Stimulated activated CD4-positive, alpha-beta T cell treated with anti-CD3 and anti-CD28 coated beads, Interleukin-1b, Interleukin-23, amount 100 ng/mL, for 1 hour (primary cell): Measurements from ENCODE around the gene NRCAM.

ENCODE experiments used
- DNase-seq, 2 donors: peaks; one replicate each; pipeline ENCODE4 v3.0.0-alpha.2; 2020; ENCODE audit warnings: low read depth in 2 of 2

Gene NRCAM

GRCh38 chr7:108129018-108129965 lies 326.9 kb downstream of the NRCAM start:
- DNase-seq = no peak

- DNase-seq = no peak
Observed at GRCh38 chr7:108128514-108128913, 327.7 kb downstream of the NRCAM start.

GRCh38 chr7:108127461-108127860 lies 328.8 kb downstream of the NRCAM start:
- no peak for DNase-seq

GRCh38 chr7:108124820-108125219 lies 331.4 kb downstream of the NRCAM start:
- DNase-seq = no peak

- no peak for DNase-seq
Observed at GRCh38 chr7:108122181-108122580, 334.1 kb downstream of the NRCAM start.

- no peak for DNase-seq
Observed at GRCh38 chr7:108120933-108121332, 335.3 kb downstream of the NRCAM start.

GRCh38 chr7:108120196-108120595 lies 336.0 kb downstream of the NRCAM start:
- DNase-seq = no peak

GRCh38 chr7:108118959-108119358 lies 337.3 kb downstream of the NRCAM start:
- DNase-seq = no peak

- DNase-seq = no peak
Observed at GRCh38 chr7:108114117-108114841, 342.0 kb downstream of the NRCAM start.

GRCh38 chr7:108112683-108113082 lies 343.6 kb downstream of the NRCAM start:
- no peak for DNase-seq

GRCh38 chr7:108109221-108109908 lies 346.9 kb downstream of the NRCAM start:
- DNase-seq = no peak

GRCh38 chr7:108108131-108108530 lies 348.1 kb downstream of the NRCAM start:
- DNase-seq = no peak

- DNase-seq = no peak
Observed at GRCh38 chr7:108104324-108104723, 351.9 kb downstream of the NRCAM start.

- DNase-seq = no peak
Observed at GRCh38 chr7:108103558-108104298, 352.5 kb downstream of the NRCAM start.

GRCh38 chr7:108102671-108103312 lies 353.4 kb downstream of the NRCAM start:
- DNase-seq = no peak

- DNase-seq = no peak
Observed at GRCh38 chr7:108101759-108102158, 354.5 kb downstream of the NRCAM start.

- DNase-seq = no peak
Observed at GRCh38 chr7:108099713-108100112, 356.5 kb downstream of the NRCAM start.

GRCh38 chr7:108097703-108098102 lies 358.5 kb downstream of the NRCAM start:
- no peak for DNase-seq
